H1 (cell line): Measurements from ENCODE around the gene KRT27. TPM values are rescaled to one million over a fixed set of nuclear protein-coding genes. Genes with fewer than 3 reads are reported as not detected.

ENCODE experiments used
- CTCF ChIA-PET: fragments of 300-600 bp; sonication (Branson Sonifier 250); formaldehyde crosslinking; loops from one replicate; lab custom pipeline; 2021; ENCODE audit not compliant: partially characterized antibody; lab: Charles Lee
- POLR2A ChIA-PET: fragments of 300-600 bp; sonication (Branson Sonifier 250); formaldehyde crosslinking; loops from one replicate; lab custom pipeline; 2021; ENCODE audit warnings: inconsistent platforms; ENCODE audit not compliant: partially characterized antibody; lab: Charles Lee
- DNase-seq, 2 experiments: peaks; one replicate each; pipeline versions ENCODE4 v3.0.0 to v3.0.0-alpha.2; 2010 to 2022; ENCODE audit warnings: low spot score in 2 of 2, low read depth in 1 of 2, mixed read lengths in 1 of 2
- FAIRE-seq: peaks from 2 replicates; lab custom pipeline; 2011; peaks lifted over from hg19 to GRCh38; lab: Jason Lieb, UNC
- H2AFZ ChIP-seq: 2 replicates; pipeline ENCODE4 v1.8.1; 2012; ENCODE audit warnings: low read length, inconsistent platforms
- H2AK5ac ChIP-seq: 2 replicates; pipeline ENCODE4 v1.6.1; 2013; ENCODE audit warnings: low read depth, low read length
- H2BK120ac ChIP-seq: replicated peaks from 2 replicates; pipeline ENCODE3; 2013; ENCODE audit warnings: low read depth, low read length, inconsistent platforms
- H2BK12ac ChIP-seq: 2 replicates; pipeline ENCODE4 v1.6.1; 2013; ENCODE audit warnings: low read depth, low read length
- H2BK15ac ChIP-seq: 2 replicates; pipeline ENCODE4 v1.6.1; 2013; ENCODE audit warnings: low read length
- H2BK20ac ChIP-seq: 2 replicates; pipeline ENCODE4 v1.6.1; 2013; ENCODE audit warnings: low read length
- H2BK5ac ChIP-seq: 2 replicates; pipeline ENCODE4 v1.6.1; 2013; ENCODE audit warnings: low read depth, low read length
- H3K14ac ChIP-seq: 2 replicates; pipeline ENCODE4 v1.6.1; 2013; ENCODE audit warnings: inconsistent platforms; ENCODE audit not compliant: insufficient read length
- H3K18ac ChIP-seq: 2 replicates; pipeline ENCODE4 v1.6.1; 2013; ENCODE audit warnings: low read length; ENCODE audit errors: extremely low read depth
- H3K23ac ChIP-seq: 2 replicates; pipeline ENCODE4 v1.6.1; 2013; ENCODE audit warnings: inconsistent platforms; ENCODE audit not compliant: insufficient read length
- H3K23me2 ChIP-seq: 2 replicates; pipeline ENCODE4 v1.6.1; 2013; ENCODE audit warnings: low read depth, low read length
- H3K27ac ChIP-seq: 2 replicates; pipeline ENCODE4 v1.6.1; 2011; ENCODE audit warnings: low read depth, low read length, inconsistent platforms
- H3K27me3 ChIP-seq, 4 experiments: replicated peaks in 1 of 4; 1 replicate in 1 of 4; 2 replicates in 3 of 4; pipeline versions ENCODE4 v1.6.1 to v1.8.1; 2011 to 2013; ENCODE audit warnings: low read length in 3 of 4, mild to moderate bottlenecking in 3 of 4, inconsistent platforms in 2 of 4, mixed read lengths in 2 of 4, moderate library complexity in 1 of 4; ENCODE audit not compliant: control insufficient read depth in 3 of 4, insufficient read depth in 3 of 4; ENCODE audit errors: extremely low read depth in 1 of 4
- H3K36me3 ChIP-seq, 4 experiments: 2 replicates each; pipeline versions ENCODE4 v1.6.1 to v1.8.1; 2011 to 2013; ENCODE audit warnings: mild to moderate bottlenecking in 4 of 4, low read length in 3 of 4, moderate library complexity in 2 of 4, control low read depth in 1 of 4, inconsistent platforms in 1 of 4; ENCODE audit not compliant: insufficient read depth in 4 of 4, control insufficient read depth in 2 of 4
- H3K4ac ChIP-seq: replicated peaks from 2 replicates; pipeline ENCODE3; 2013; ENCODE audit warnings: low read length, low read depth, mixed read lengths, inconsistent platforms; ENCODE audit not compliant: insufficient read length
- H3K4me1 ChIP-seq, 4 experiments: replicated peaks in 1 of 4; 1 replicate in 1 of 4; 2 replicates in 3 of 4; pipeline versions ENCODE4 v1.6.1 to v1.8.1; 2011 to 2013; ENCODE audit warnings: low read length in 3 of 4, inconsistent platforms in 2 of 4, mixed read lengths in 1 of 4; ENCODE audit not compliant: insufficient read depth in 4 of 4, control insufficient read depth in 3 of 4
- H3K4me2 ChIP-seq, 2 experiments: 2 replicates each; pipeline versions ENCODE4 v1.6.1 to v1.8.1; 2011 to 2013; ENCODE audit warnings: low read depth in 2 of 2, low read length in 2 of 2, control low read depth in 1 of 2, inconsistent platforms in 1 of 2, mild to moderate bottlenecking in 1 of 2; ENCODE audit not compliant: insufficient read depth in 1 of 2
- H3K4me3 ChIP-seq, 4 experiments: fragments of 200-600, 300-600 bp in 1 of 4; sonication (generic), shearing (Covaris generic), sonication (Bioruptor Twin) in 1 of 4; 2 replicates each; pipeline versions ENCODE4 v1.5.1 to v1.8.1; 2011 to 2016; ENCODE audit warnings: low read length in 4 of 4, low read depth in 3 of 4, control low read depth in 2 of 4, inconsistent platforms in 2 of 4, mild to moderate bottlenecking in 2 of 4, mixed read lengths in 1 of 4, moderate library complexity in 1 of 4; ENCODE audit not compliant: insufficient read depth in 2 of 4; ENCODE audit errors: extremely low read depth in 1 of 4
- H3K56ac ChIP-seq: replicated peaks from 2 replicates; pipeline ENCODE3; 2013; ENCODE audit warnings: low read depth, mild to moderate bottlenecking, mixed read lengths, low read length, inconsistent platforms; ENCODE audit not compliant: insufficient read length
- H3K79me1 ChIP-seq: 2 replicates; pipeline ENCODE4 v1.6.1; 2013; ENCODE audit warnings: low read depth, low read length, control low read depth
- H3K79me2 ChIP-seq, 2 experiments: 2 replicates each; pipeline versions ENCODE4 v1.6.1 to v1.8.1; 2012 to 2013; ENCODE audit warnings: low read length in 2 of 2, mild to moderate bottlenecking in 2 of 2, inconsistent platforms in 1 of 2; ENCODE audit not compliant: insufficient read depth in 2 of 2, control insufficient read depth in 1 of 2
- H3K9ac ChIP-seq, 4 experiments: replicated peaks in 1 of 4; 1 replicate in 1 of 4; 2 replicates in 3 of 4; pipeline versions ENCODE4 v1.6.1 to v1.8.1; 2011 to 2013; ENCODE audit warnings: low read depth in 3 of 4, low read length in 3 of 4, control low read depth in 2 of 4, mild to moderate bottlenecking in 2 of 4, moderate library complexity in 2 of 4, inconsistent platforms in 1 of 4; ENCODE audit errors: extremely low read depth in 1 of 4
- H3K9me3 ChIP-seq, 2 experiments: 2 replicates each; pipeline versions ENCODE4 v1.6.1 to v1.8.1; 2012 to 2013; ENCODE audit warnings: mild to moderate bottlenecking in 2 of 2, moderate library complexity in 2 of 2, control low read depth in 1 of 2, inconsistent platforms in 1 of 2, low read depth in 1 of 2, low read length in 1 of 2, mixed read lengths in 1 of 2; ENCODE audit not compliant: insufficient read depth in 2 of 2
- H4K20me1 ChIP-seq, 2 experiments: replicated peaks in 1 of 2; 2 replicates each; pipeline versions ENCODE3 to v1.8.1; 2011 to 2013; ENCODE audit warnings: inconsistent platforms in 2 of 2, low read length in 2 of 2, mild to moderate bottlenecking in 1 of 2; ENCODE audit not compliant: insufficient read depth in 2 of 2, control insufficient read depth in 1 of 2
- H4K5ac ChIP-seq: 2 replicates; pipeline ENCODE4 v1.6.1; 2013; ENCODE audit warnings: low read length, low read depth, mixed read lengths, inconsistent platforms; ENCODE audit not compliant: insufficient read length
- H4K8ac ChIP-seq: 2 replicates; pipeline ENCODE4 v1.8.0; 2013; ENCODE audit warnings: mild to moderate bottlenecking, moderate library complexity, low read length, inconsistent platforms; ENCODE audit not compliant: insufficient read depth; ENCODE audit errors: extremely low read depth
- H4K91ac ChIP-seq: replicated peaks from 2 replicates; pipeline ENCODE3; 2013; ENCODE audit warnings: low read length, mixed read lengths, inconsistent platforms; ENCODE audit not compliant: insufficient read length
- ATF2 ChIP-seq: IDR thresholded peaks from 2 replicates; pipeline ENCODE4 v1.6.1; 2012; ENCODE audit warnings: low read length, inconsistent platforms
- ATF3 ChIP-seq: IDR thresholded peaks from 2 replicates; pipeline ENCODE4 v1.6.1; 2011; ENCODE audit warnings: low read depth, mild to moderate bottlenecking, low read length; ENCODE audit not compliant: insufficient read depth
- BCL11A ChIP-seq, 2 experiments: IDR thresholded peaks; one replicate each; pipeline ENCODE4 v1.6.1; 2011; ENCODE audit warnings: low read depth in 2 of 2, low read length in 2 of 2, mild to moderate bottlenecking in 2 of 2
- CHD2 ChIP-seq: IDR thresholded peaks from 2 replicates; pipeline ENCODE4 v1.6.1; 2012; ENCODE audit warnings: low read length, improper control_type of control experiment
- POLR2A ChIP-seq, 2 experiments: IDR thresholded peaks; 1 replicate in 1 of 2; 2 replicates in 1 of 2; pipeline ENCODE4 v1.6.1; 2011; ENCODE audit warnings: low read depth in 2 of 2, low read length in 2 of 2, mild to moderate bottlenecking in 2 of 2; ENCODE audit errors: control extremely low read depth in 1 of 2
- POLR2AphosphoS5 ChIP-seq: IDR thresholded peaks from 2 replicates; pipeline ENCODE4 v1.6.1; 2011; ENCODE audit warnings: low read depth, low read length
- RAD21 ChIP-seq, 2 experiments: IDR thresholded peaks in 1 of 2; conservative IDR thresholded peaks in 1 of 2; 2 replicates each; pipeline ENCODE4 v1.6.1; 2011; ENCODE audit warnings: low read depth in 2 of 2, low read length in 2 of 2, improper control_type of control experiment in 1 of 2, inconsistent platforms in 1 of 2, mild to moderate bottlenecking in 1 of 2, moderate library complexity in 1 of 2
- SAP30 ChIP-seq: fragments of 300-600 bp; sonication (generic); IDR thresholded peaks from 2 replicates; pipeline ENCODE4 v1.7.1; 2012; ENCODE audit warnings: low read length, moderate library complexity, mild to moderate bottlenecking, inconsistent platforms; ENCODE audit not compliant: insufficient read depth, insufficient replicate concordance
- SIX5 ChIP-seq: IDR thresholded peaks from 2 replicates; pipeline ENCODE4 v1.6.1; 2011; ENCODE audit warnings: mild to moderate bottlenecking, low read depth, low read length
- SP2 ChIP-seq: IDR thresholded peaks from 2 replicates; pipeline ENCODE4 v1.6.1; 2012; ENCODE audit warnings: mild to moderate bottlenecking, low read length, inconsistent platforms
- TAF1 ChIP-seq: IDR thresholded peaks from 2 replicates; pipeline ENCODE4 v1.6.1; 2011; ENCODE audit warnings: mild to moderate bottlenecking, low read depth, low read length
- TCF12 ChIP-seq: IDR thresholded peaks from 2 replicates; pipeline ENCODE4 v1.6.1; 2011; ENCODE audit warnings: low read depth, mild to moderate bottlenecking, low read length
- WGBS, 2 experiments: shearing (Covaris generic) in 1 of 2; methylation state at CpG; one replicate each; pipeline versions ENCODE4 v1.1.6 to v1.1.7; 2013 to 2015; ENCODE audit warnings: low lambda C conversion rate in 2 of 2, mixed read lengths in 2 of 2, inconsistent platforms in 1 of 2, low coverage in 1 of 2, missing lambda C conversion rate in 1 of 2; ENCODE audit not compliant: insufficient replicate concordance in 2 of 2, insufficient coverage in 1 of 2, insufficient read length in 1 of 2; ENCODE audit errors: extremely low coverage in 1 of 2, missing lambda C conversion rate in 1 of 2; 5-methylcytosine and 5-hydroxymethylcytosine counted together
- polyA plus RNA-seq, 7 experiments: library from polyadenylated mRNA; depleted of rRNA in 3 of 7; stranded (reverse) in 5 of 7; unstranded in 2 of 7; fragments of >200 nt in 5 of 7; fragments of 200-250 nt in 2 of 7; gene quantifications; 1 replicate in 5 of 7; 2 replicates in 1 of 7; 4 replicates in 1 of 7; pipeline versions ENCODE4 v1.2.1 to v1.2.3, GENCODE V29; 2011 to 2013; ENCODE audit warnings: missing spikeins in 2 of 7, mixed read lengths in 2 of 7
- total RNA-seq: library from RNA; stranded (reverse); fragmentation: NEBNext Ultra II Directional; extraction: Animal tissue kit (Norgen Biotek cat#: 25700); gene quantifications from 2 replicates; pipeline ENCODE4 v1.2.1, GENCODE V29; 2021

The KRT27 gene
- total and polyA plus RNA-seq, 2 of the 8 experiments (the other 6 are each of a cell fraction or from before 2014, with no cell fraction given): not detected

GRCh38 chr17:40825599-40825998 lies 43.2 kb upstream of the KRT27 start:
- H3K79me2 ChIP-seq: no peaks in the 10 kb centered on the region
- no peak overlapping the region for H2BK15ac ChIP-seq
- H3K36me3 ChIP-seq: no peaks in the 10 kb centered on the region
- ChIA-PET POLR2A (interaction anchor here (0.6 kb wide), 1 partner anchor 9 kb away, joined by 3 read pairs; no protein-coding TSS in a partner anchor), CTCF (interaction anchor here (0.6 to 1.4 kb wide), 3 partner anchors 80 to 723 kb away, joined by 3 to 4 read pairs (median 4); partner anchors contain the start of gene KRT36)
- no peak overlapping the region for H2AK5ac ChIP-seq
- no peak overlapping the region for H3K18ac ChIP-seq
- no peak overlapping the region for H3K27ac ChIP-seq
- H4K8ac ChIP-seq: no peak overlapping the region
- H2BK12ac ChIP-seq: no peak overlapping the region
- FAIRE-seq: no peak
- H3K4me2 ChIP-seq: no peak overlapping the region
- H2AFZ ChIP-seq: no peak overlapping the region
- no peak overlapping the region for H3K23ac ChIP-seq
- H4K91ac ChIP-seq: no peak overlapping the region
- H2BK5ac ChIP-seq: no peak overlapping the region
- no peak overlapping the region for H3K4ac ChIP-seq
- H3K23me2 ChIP-seq: no peaks in the 10 kb centered on the region; the same call in 1 of the 2 replicates
- no peaks in the 10 kb centered on the region for H3K4me1 ChIP-seq
- H4K5ac ChIP-seq: no peak overlapping the region
- H2BK20ac ChIP-seq: no peak overlapping the region
- peaks cover 0 to 11% (median 1%) of the 10 kb centered on the region in 4 experiments; a peak in 3 of 7 replicates for H3K27me3 ChIP-seq
- H3K14ac ChIP-seq: no peak overlapping the region
- no peak for DNase-seq
- no peak overlapping the region for H3K56ac ChIP-seq
- H3K4me3 ChIP-seq: no peak overlapping the region
- H4K20me1 ChIP-seq: peaks cover 0 to 2% of the 10 kb centered on the region in 2 experiments
- WGBS, 2 experiments: 76% methylated on average over 2 of the region's 2 CpGs; no CpG with 5 or more reads in 1 of the 2 experiments
- no peak overlapping the region for H3K9ac ChIP-seq
- H3K9me3 ChIP-seq: no peaks in the 10 kb centered on the region
- no peak overlapping the region for H2BK120ac ChIP-seq
- H3K79me1 ChIP-seq: no peaks in the 10 kb centered on the region
- TF ChIP-seq SIX5 (no peak), ATF3 (no peak), ATF2 (no peak), SAP30 (no peak), SP2 (no peak), RAD21 (IDR thresholded peaks at IDR 0.05 in 1 of 2, conservative IDR thresholded peaks at IDR 0.05 in 1 of 2; ENCODE audit: low read depth in 2 of 2, low read length in 2 of 2) (no peak), TCF12 (no peak), POLR2AphosphoS5 (no peak), POLR2A (IDR thresholded peaks at IDR 0.05; ENCODE audit: control extremely low read depth in 1 of 2, low read depth in 2 of 2, low read length in 2 of 2) (no peak), BCL11A (IDR thresholded peaks at IDR 0.05; ENCODE audit: low read depth in 2 of 2, low read length in 2 of 2) (no peak), TAF1 (no peak), CHD2 (no peak)
